ENCODE measurements around the gene COL4A2.
"Not testable (repeated sequence)": the region's sequence is repeated elsewhere in the genome, so short reads cannot be mapped to it uniquely, and the experiment has no call there.

GRCh38 chr13:110313733-110314132, 6.6 kb downstream of the COL4A2 start:
- TF ChIP-seq YY1 (IDR thresholded peaks at IDR 0.05; ENCODE audit: insufficient read depth, insufficient read length); ZNF274 (IDR thresholded peaks at IDR 0.05; ENCODE audit: low read depth, low read length): not testable (repeated sequence)
